A549 (cell line): ENCODE data around the gene LMAN1. TPM values are rescaled to one million over a fixed set of nuclear protein-coding genes. Genes with fewer than 3 reads are reported as not detected.

Source experiments
- ATAC-seq, 2 experiments: fragments of 200-7000 bp in 1 of 2; fragments of >200 bp in 1 of 2; cut with Nextera tagmentation in 1 of 2; cut with Tn5 transposase in 1 of 2; 3 replicates each; pipeline versions ENCODE4 v1.8.0 to v1.9.1; 2018 to 2020; ENCODE audit warnings: mild to moderate bottlenecking in 1 of 2, moderate library complexity in 1 of 2
- CTCF ChIA-PET: fragments of 300-600 bp; sonication (Branson Sonifier 250); formaldehyde crosslinking; extraction: SDS; loops from one replicate; lab custom pipeline; 2021; ENCODE audit warnings: antibody characterized with exemption, inconsistent platforms; lab: Yijun Ruan, JAX
- POLR2A ChIA-PET: fragments of 350-600 bp; formaldehyde crosslinking; extraction: SDS; loops from one replicate; lab custom pipeline; 2021; ENCODE audit warnings: antibody characterized with exemption, inconsistent platforms; lab: Yijun Ruan, JAX
- DNase-seq, 2 experiments: peaks; one replicate each; pipeline versions ENCODE4 v3.0.0 to v3.0.0-alpha.2; 2011 to 2016; ENCODE audit warnings: low read depth in 1 of 2, low spot score in 1 of 2
- FAIRE-seq: peaks from 2 replicates; lab custom pipeline; 2011; peaks lifted over from hg19 to GRCh38; lab: Jason Lieb, UNC
- H3K27ac ChIP-seq, 2 experiments: fragments of >200 bp; sonication (Bioruptor Twin); formaldehyde crosslinking; 3 replicates each; pipeline ENCODE4 v1.5.1; 2016 to 2017
- H3K4me1 ChIP-seq: fragments of >200 bp; sonication (Bioruptor Twin); formaldehyde crosslinking; 3 replicates; pipeline ENCODE4 v1.6.1; 2016
- H3K4me2 ChIP-seq: fragments of >200 bp; sonication (Bioruptor Twin); formaldehyde crosslinking; 3 replicates; pipeline ENCODE4 v1.6.1; 2016
- H3K4me3 ChIP-seq: fragments of >200 bp; sonication (Bioruptor Twin); formaldehyde crosslinking; 3 replicates; pipeline ENCODE4 v1.5.1; 2016
- H3K9me3 ChIP-seq: fragments of >200 bp; sonication (Bioruptor Twin); formaldehyde crosslinking; 3 replicates; pipeline ENCODE4 v1.6.1; 2016
- CBX8 ChIP-seq: fragments of 200-600 bp; sonication (generic); IDR thresholded peaks from 2 replicates; pipeline ENCODE4 v1.6.1; 2016
- CEBPB ChIP-seq, 2 experiments: fragments of >200 bp in 1 of 2; sonication (Bioruptor Twin) in 1 of 2; formaldehyde crosslinking in 1 of 2; IDR thresholded peaks; 2 replicates each; pipeline ENCODE4 v1.6.1; 2012 to 2016
- FOXS1 ChIP-seq: fragments of 250-450 bp; sonication (Bioruptor Pico); IDR thresholded peaks from 2 replicates; pipeline ENCODE4 v1.5.0; 2020; ENCODE audit warnings: mild to moderate bottlenecking, moderate library complexity
- WGBS: methylation state at CpG from one replicate; pipeline ENCODE4 v1.1.6; 2017; ENCODE audit errors: missing lambda C conversion rate; 5-methylcytosine and 5-hydroxymethylcytosine counted together
- polyA plus RNA-seq, 4 experiments: library from polyadenylated mRNA; depleted of rRNA in 3 of 4; stranded (reverse); fragments of >200 nt; fragmentation: RNase III in 1 of 4; extraction: RNeasy Plus Mini Kit Qiagen cat#74134 plus additional on column Dnase treatment in 1 of 4; gene quantifications; 2 replicates in 3 of 4; 3 replicates in 1 of 4; pipeline ENCODE4 v1.2.3, GENCODE V29; 2011 to 2017

Gene LMAN1
- polyA plus RNA-seq, 2 of the 4 experiments (the other 2 are of a cell fraction): 56.2 to 94.0 TPM

DNA sequence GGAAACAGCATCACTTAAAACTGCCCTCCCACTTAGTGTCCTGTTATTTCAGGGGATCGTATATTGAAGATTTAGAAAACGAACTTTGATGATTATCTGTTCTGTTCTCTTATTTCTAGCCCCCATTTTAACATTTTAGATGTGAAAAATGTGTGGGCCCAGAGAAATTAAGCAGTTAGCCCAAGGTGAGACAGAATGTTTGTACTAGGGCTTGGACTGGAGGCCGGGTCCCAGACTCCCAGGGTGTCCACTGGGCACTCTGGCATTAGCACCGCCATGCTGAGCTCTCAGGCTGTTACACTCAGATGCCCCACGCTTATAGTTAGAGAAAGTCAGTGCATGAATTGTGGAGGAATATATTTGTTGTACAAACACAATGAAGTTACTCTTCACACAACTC is 80.3 kb downstream of the LMAN1 start:
- Histone ChIP-seq H3K4me1 (no peaks in the 10 kb centered on the region), H3K4me3 (no peak overlapping the region), H3K4me2 (no peak overlapping the region), H3K27ac (no peak overlapping the region), H3K9me3 (no peaks in the 10 kb centered on the region)
- 13% methylated on average over 5 of the region's 5 CpGs for WGBS
- peak; percentile 52; the same call in 1 of the 2 replicates for TF ChIP-seq CBX8
- TF ChIP-seq FOXS1 (CRISPR knock-in tag): no peak
- no peak for TF ChIP-seq CEBPB (IDR thresholded peaks at IDR 0.05)
- ChIA-PET POLR2A (no interaction called here), CTCF (interaction anchor here (1.2 to 3.0 kb wide), 2 partner anchors 9 to 30 kb away, joined by 5 to 17 read pairs; no protein-coding TSS in a partner anchor)
- FAIRE-seq: no peak
- no peak for DNase-seq
- ATAC-seq: no peak

Other genes starting within 250 kb of the LMAN1 start
- gene SEC11C, start 219.4 kb downstream of the LMAN1 start, polyA plus RNA-seq (2011; rRNA removed): 51.4 and 94.9 TPM in 2 replicates
- gene SEC11C, start 219.4 kb downstream of the LMAN1 start, polyA plus RNA-seq (2017; fragmentation: RNase III; extraction: RNeasy Plus Mini Kit Qiagen cat#74134 plus additional on column Dnase treatment): 65.1 to 71.1 TPM (median 66.5 TPM) in 3 replicates
- not detected in 2 replicates for gene GRP, start 139.1 kb downstream of the LMAN1 start, polyA plus RNA-seq (2011; rRNA removed)
- gene GRP, start 139.1 kb downstream of the LMAN1 start, polyA plus RNA-seq (2017; fragmentation: RNase III; extraction: RNeasy Plus Mini Kit Qiagen cat#74134 plus additional on column Dnase treatment): not detected in 3 replicates
- not detected in 2 replicates for gene RAX, start 85.8 kb downstream of the LMAN1 start, polyA plus RNA-seq (2011; rRNA removed)
- not detected in 3 replicates for gene RAX, start 85.8 kb downstream of the LMAN1 start, polyA plus RNA-seq (2017; fragmentation: RNase III; extraction: RNeasy Plus Mini Kit Qiagen cat#74134 plus additional on column Dnase treatment)
- gene CPLX4, start 40.6 kb downstream of the LMAN1 start, polyA plus RNA-seq (2011; rRNA removed): not detected in 2 replicates
- not detected in 3 replicates for gene CPLX4, start 40.6 kb downstream of the LMAN1 start, polyA plus RNA-seq (2017; fragmentation: RNase III; extraction: RNeasy Plus Mini Kit Qiagen cat#74134 plus additional on column Dnase treatment)